Panc1 (cell line): ENCODE measurements around the gene CRIM1. TPM values are rescaled to one million over a fixed set of nuclear protein-coding genes. Genes with fewer than 3 reads are reported as not detected.
A peak's percentile ranks its signal among the peaks of the same experiment; 100 is the strongest.

Source experiments
- ATAC-seq: fragments of 200-7000 bp; cut with Tn5 transposase; 2 replicates; pipeline ENCODE4 v1.9.1; 2020; ENCODE audit warnings: mild to moderate bottlenecking, moderate library complexity
- BruUV-seq: library from RNA; stranded (reverse); fragments of 400-500 nt; replicated peaks from 2 replicates; lab custom pipeline; 2021; lab: Mats Ljungman, UMichigan
- CTCF ChIA-PET: fragments of 300-600 bp; sonication (Branson Sonifier 250); formaldehyde crosslinking; loops from one replicate; lab custom pipeline; 2022; ENCODE audit warnings: antibody characterized with exemption; lab: Charles Lee
- POLR2A ChIA-PET: fragments of 300-600 bp; sonication (Branson Sonifier 250); formaldehyde crosslinking; loops from one replicate; lab custom pipeline; 2022; ENCODE audit warnings: antibody characterized with exemption; lab: Charles Lee
- DNase-seq: peaks from one replicate; pipeline ENCODE4 v3.0.0-alpha.2; 2010; ENCODE audit warnings: low read depth, low spot score
- H3K27ac ChIP-seq: 2 replicates; pipeline ENCODE4 v1.5.1; 2011; ENCODE audit warnings: mild to moderate bottlenecking, low read length, inconsistent platforms
- H3K27me3 ChIP-seq: fragments of 200-500 bp; sonication (Bioruptor generic); 2 replicates; pipeline ENCODE4 v1.6.0; 2014; ENCODE audit warnings: low read length, inconsistent platforms; ENCODE audit not compliant: control insufficient read depth, insufficient read depth
- H3K36me3 ChIP-seq: fragments of 200-500 bp; sonication (Bioruptor generic); 2 replicates; pipeline ENCODE4 v1.5.1; 2014; ENCODE audit warnings: inconsistent platforms, mild to moderate bottlenecking, low read length, moderate library complexity; ENCODE audit not compliant: control insufficient read depth, insufficient read depth
- H3K4me1 ChIP-seq: 2 replicates; pipeline ENCODE4 v1.5.1; 2011; ENCODE audit warnings: inconsistent platforms, mild to moderate bottlenecking, low read length, moderate library complexity; ENCODE audit not compliant: control insufficient read depth, insufficient read depth
- H3K4me3 ChIP-seq, 2 experiments: 2 replicates each; pipeline ENCODE4 v1.5.1; 2011 to 2012; ENCODE audit warnings: low read depth in 2 of 2, low read length in 2 of 2, mild to moderate bottlenecking in 2 of 2, inconsistent platforms in 1 of 2, moderate library complexity in 1 of 2
- H3K9me3 ChIP-seq: fragments of 200-500 bp; sonication (Bioruptor generic); 2 replicates; pipeline ENCODE4 v1.5.1; 2014; ENCODE audit warnings: low read depth, mild to moderate bottlenecking, inconsistent platforms, low read length, moderate library complexity; ENCODE audit not compliant: control insufficient read depth, insufficient read depth
- POLR2AphosphoS5 ChIP-seq: IDR thresholded peaks from 2 replicates; pipeline ENCODE4 v1.6.1; 2012; ENCODE audit warnings: mild to moderate bottlenecking, low read depth, low read length, moderate library complexity
- REST ChIP-seq, 2 experiments: IDR thresholded peaks; 2 replicates each; pipeline ENCODE4 v1.6.1; 2011 to 2012; ENCODE audit warnings: low read depth in 2 of 2, control low read depth in 1 of 2, low read length in 1 of 2, mild to moderate bottlenecking in 1 of 2, moderate library complexity in 1 of 2; ENCODE audit not compliant: insufficient read depth in 1 of 2
- SIN3A ChIP-seq: IDR thresholded peaks from 2 replicates; pipeline ENCODE4 v1.6.1; 2012; ENCODE audit warnings: low read depth, mild to moderate bottlenecking, low read length, moderate library complexity, borderline replicate concordance; ENCODE audit not compliant: insufficient read depth
- TCF7L2 ChIP-seq: IDR thresholded peaks from 2 replicates; pipeline ENCODE4 v1.6.1; 2011; ENCODE audit warnings: mild to moderate bottlenecking, low read depth, low read length, inconsistent platforms
- in situ Hi-C: cut with HindIII; loops from 2 replicates; pipeline ENCODE4 v1.10.0; 2016; ENCODE audit warnings: low sequenced_read_pairs, low pct_unique_long_range_greater_than_20kb
- intact Hi-C: fragments of 100-400 bp; cut with micrococcal nuclease; formaldehyde crosslinking; loops from one replicate; pipeline ENCODE4 v1.10.0; 2022; ENCODE audit not compliant: unreplicated experiment
- total RNA-seq: library from RNA; stranded (reverse); gene quantifications from one replicate; pipeline ENCODE4 v1.2.1, GENCODE V29; 2021; ENCODE audit not compliant: unreplicated experiment
- TF ChIP-seq, protein P1 (sequence below): fragments of 450-650 bp; IDR thresholded peaks from 2 replicates; pipeline ENCODE4 v1.5.1; 2017; ENCODE audit warnings: mild to moderate bottlenecking

CRIM1 gene
- total RNA-seq, 1 experiment from 2014 or later, result 290 TPM

DNA sequence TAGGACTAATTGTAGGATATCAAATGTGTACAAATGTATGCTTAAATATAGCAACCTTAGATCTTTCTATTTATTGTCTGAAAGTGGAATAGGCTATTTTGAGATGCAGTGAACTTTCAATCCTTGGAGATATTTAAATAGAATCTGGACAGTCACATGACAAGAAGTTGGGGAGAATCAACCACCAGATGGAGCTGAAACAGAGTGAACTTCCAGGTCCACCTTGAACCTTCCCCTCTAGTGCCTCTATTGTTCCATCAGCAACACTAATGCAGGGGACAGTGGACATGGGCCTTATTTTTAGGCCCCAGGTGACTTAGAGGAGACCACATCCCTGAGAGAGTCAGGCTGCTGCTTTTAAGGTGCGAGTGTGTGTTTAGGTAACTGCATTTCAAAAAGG is 37.0 kb upstream of the CRIM1 start:
- H3K4me1 ChIP-seq, result no peaks in the 10 kb centered on the region
- no peak overlapping the region for H3K27ac ChIP-seq
- no peaks in the 10 kb centered on the region for H3K9me3 ChIP-seq
- no peaks in the 10 kb centered on the region for H3K36me3 ChIP-seq
- intact Hi-C loops, result no loop called here
- no TSS peak for BruUV-seq
- in situ Hi-C loops, result no loop called here
- DNase-seq (no peak), ATAC-seq (no peak)
- CTCF ChIA-PET, result no interaction called here
- no peaks in the 10 kb centered on the region for H3K27me3 ChIP-seq
- POLR2A ChIA-PET, result no interaction called here
- TF ChIP-seq, protein P1, sequence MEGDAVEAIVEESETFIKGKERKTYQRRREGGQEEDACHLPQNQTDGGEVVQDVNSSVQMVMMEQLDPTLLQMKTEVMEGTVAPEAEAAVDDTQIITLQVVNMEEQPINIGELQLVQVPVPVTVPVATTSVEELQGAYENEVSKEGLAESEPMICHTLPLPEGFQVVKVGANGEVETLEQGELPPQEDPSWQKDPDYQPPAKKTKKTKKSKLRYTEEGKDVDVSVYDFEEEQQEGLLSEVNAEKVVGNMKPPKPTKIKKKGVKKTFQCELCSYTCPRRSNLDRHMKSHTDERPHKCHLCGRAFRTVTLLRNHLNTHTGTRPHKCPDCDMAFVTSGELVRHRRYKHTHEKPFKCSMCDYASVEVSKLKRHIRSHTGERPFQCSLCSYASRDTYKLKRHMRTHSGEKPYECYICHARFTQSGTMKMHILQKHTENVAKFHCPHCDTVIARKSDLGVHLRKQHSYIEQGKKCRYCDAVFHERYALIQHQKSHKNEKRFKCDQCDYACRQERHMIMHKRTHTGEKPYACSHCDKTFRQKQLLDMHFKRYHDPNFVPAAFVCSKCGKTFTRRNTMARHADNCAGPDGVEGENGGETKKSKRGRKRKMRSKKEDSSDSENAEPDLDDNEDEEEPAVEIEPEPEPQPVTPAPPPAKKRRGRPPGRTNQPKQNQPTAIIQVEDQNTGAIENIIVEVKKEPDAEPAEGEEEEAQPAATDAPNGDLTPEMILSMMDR, result peak; percentile 34
- no peak for TF ChIP-seq SIN3A
- H3K4me3 ChIP-seq, result no peak overlapping the region

DNA sequence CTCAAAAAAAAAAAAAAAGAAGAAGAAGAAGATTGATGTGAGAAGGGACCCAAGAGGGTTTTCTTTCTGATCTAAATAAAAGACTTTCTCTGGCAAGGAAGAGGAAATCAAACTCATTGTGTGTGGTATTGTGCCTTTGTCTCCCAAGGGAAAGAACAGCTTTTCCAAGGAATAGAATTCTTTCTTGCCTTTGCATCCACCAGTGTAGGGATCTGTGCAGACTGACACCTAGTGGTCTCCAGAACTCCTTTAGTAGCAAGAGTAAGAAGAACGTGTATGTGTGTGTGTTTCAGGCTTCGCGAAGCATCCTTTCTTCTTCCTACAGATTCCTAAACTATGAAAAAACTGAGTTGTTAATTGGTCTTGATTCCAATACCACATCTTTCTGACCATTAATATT is 33.5 kb upstream of the CRIM1 start:
- in situ Hi-C loops (no loop called here), intact Hi-C loops (loop anchor here (10.0 kb wide), 1 partner anchor 347 kb away; no protein-coding TSS in a partner anchor)
- H3K27ac ChIP-seq, result no peak overlapping the region
- TF ChIP-seq SIN3A (no peak), TCF7L2 (no peak)
- TF ChIP-seq, protein P1, result peak; percentile 64
- H3K36me3 ChIP-seq, result no peaks in the 10 kb centered on the region
- POLR2A ChIA-PET, result no interaction called here
- ATAC-seq (peak; percentile 81; the same call in 1 of the 2 replicates), DNase-seq (no peak)
- CTCF ChIA-PET, result no interaction called here
- no peak overlapping the region for H3K4me3 ChIP-seq
- no TSS peak for BruUV-seq
- H3K4me1 ChIP-seq, result no peaks in the 10 kb centered on the region
- H3K9me3 ChIP-seq, result no peaks in the 10 kb centered on the region
- no peaks in the 10 kb centered on the region for H3K27me3 ChIP-seq

DNA sequence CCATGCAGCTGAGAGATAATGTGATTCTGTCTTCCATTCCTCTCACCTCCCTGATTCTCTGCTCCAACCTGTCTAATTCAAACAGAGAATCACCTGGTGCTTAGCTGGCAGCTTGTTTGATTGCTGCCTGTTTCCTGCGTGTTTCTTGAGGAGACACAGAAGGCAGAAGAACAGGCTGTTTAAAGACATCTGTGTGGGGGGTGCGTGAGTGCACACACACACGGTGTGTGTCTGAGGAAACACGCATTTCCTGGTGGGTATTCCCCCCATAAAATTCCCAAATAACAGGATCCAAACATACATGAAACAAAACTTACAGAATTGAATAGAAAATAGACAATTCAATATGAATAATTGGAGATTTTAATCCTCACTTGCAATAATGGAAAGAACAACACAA is 29.3 kb upstream of the CRIM1 start:
- TF ChIP-seq POLR2AphosphoS5 (no peak), REST (IDR thresholded peaks at IDR 0.05; ENCODE audit: insufficient read depth in 1 of 2, low read depth in 2 of 2, low read length in 1 of 2) (no peak), TCF7L2 (no peak), SIN3A (no peak)
- TF ChIP-seq, protein P1, result no peak
- Histone ChIP-seq H3K27me3 (no peaks in the 10 kb centered on the region), H3K9me3 (no peaks in the 10 kb centered on the region), H3K27ac (no peak overlapping the region), H3K4me1 (peaks cover 7% of the 10 kb centered on the region; the same call in 1 of the 2 replicates), H3K36me3 (no peaks in the 10 kb centered on the region), H3K4me3 (no peak overlapping the region)
- no TSS peak for BruUV-seq
- POLR2A ChIA-PET, result no interaction called here
- in situ Hi-C loops (no loop called here), intact Hi-C loops (loop anchor here (10.0 kb wide), 1 partner anchor 351 kb away; no protein-coding TSS in a partner anchor)
- ATAC-seq (no peak), DNase-seq (no peak)
- CTCF ChIA-PET, result no interaction called here
